ENCODE data around the gene EFR3B.
A peak's percentile ranks its signal among the peaks of the same experiment; 100 is the strongest.
"Not testable (repeated sequence)": the region's sequence is repeated elsewhere in the genome, so short reads cannot be mapped to it uniquely, and the experiment has no call there.

Gene EFR3B

DNA sequence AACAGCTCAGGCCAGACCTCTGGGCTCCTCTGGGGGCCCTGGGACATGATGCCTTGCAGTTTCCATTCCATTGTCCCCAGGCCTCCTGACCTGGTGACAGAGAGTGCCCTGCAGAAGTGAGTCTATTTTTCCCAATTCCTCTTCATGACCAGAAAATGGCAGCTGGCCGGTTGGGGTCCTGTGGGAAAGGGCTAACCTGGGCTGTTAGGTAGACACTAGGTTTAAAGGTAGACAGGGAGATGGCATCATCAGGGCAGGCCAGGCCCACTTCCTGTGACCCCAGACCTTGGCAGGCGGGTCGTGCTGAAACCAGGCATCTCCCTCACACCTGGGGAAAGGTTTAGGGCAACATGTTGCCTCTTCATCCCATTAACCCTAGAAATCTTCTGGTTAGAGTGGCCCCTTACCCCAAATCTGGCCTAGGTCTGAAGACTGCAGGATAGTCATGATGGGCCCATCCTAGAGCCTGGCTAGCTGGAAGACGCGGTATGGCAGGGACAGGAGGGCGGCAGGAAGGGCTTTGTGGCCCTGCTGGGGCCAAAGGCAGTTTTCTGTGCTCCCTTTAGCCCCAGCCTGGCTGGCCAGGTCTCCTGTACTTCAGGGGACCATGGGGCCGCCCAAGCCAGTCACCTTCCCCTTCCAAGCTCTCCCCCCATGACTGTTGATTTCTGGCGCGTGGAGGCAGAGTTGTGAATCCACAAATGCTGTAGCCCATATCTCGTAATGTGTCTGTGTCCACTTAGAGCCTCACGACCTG, 116.4 kb downstream of the EFR3B start:
- Histone ChIP-seq H3K9me3 (ENCODE audit: low read length) (no peaks in the 10 kb centered on the region), H3K4me3 (ENCODE audit: low read length) (no peak overlapping the region), H2AFZ (ENCODE audit: low read depth, low read length) (no peak overlapping the region), H3K36me3 (ENCODE audit: insufficient read depth, low read length) (peaks cover 13% of the 10 kb centered on the region), H3K27me3 (ENCODE audit: insufficient read depth, low read length) (no peaks in the 10 kb centered on the region), H3K4me1 (ENCODE audit: insufficient read depth, low read length) (no peaks in the 10 kb centered on the region)

DNA sequence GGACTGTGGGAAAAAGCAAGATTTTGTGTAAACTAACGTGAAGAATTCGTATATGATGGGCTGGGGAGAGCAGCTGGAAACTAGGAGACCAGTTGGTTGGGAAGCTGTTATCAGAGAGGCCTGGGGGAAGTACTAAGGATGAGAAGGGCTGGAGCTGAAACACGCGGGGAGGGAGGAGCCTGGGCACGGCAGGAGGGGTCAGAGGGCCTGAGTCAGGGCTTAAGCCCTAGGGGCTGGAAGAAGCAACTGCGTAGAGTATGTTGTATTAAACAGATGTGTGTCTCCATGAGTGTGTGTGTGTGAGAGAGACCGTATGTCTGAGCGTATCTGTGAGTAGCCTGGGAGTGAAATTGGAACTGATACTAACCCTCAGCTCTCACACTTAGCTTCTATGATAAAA, 118.1 kb downstream of the EFR3B start:
- no peak overlapping the region for H3K4me3 ChIP-seq (ENCODE audit: low read length)
- no peaks in the 10 kb centered on the region for H3K36me3 ChIP-seq (ENCODE audit: insufficient read depth, low read length)
- no peaks in the 10 kb centered on the region for H3K4me1 ChIP-seq (ENCODE audit: insufficient read depth, low read length)
- no peak overlapping the region for H2AFZ ChIP-seq (ENCODE audit: low read depth, low read length)
- no peaks in the 10 kb centered on the region for H3K9me3 ChIP-seq (ENCODE audit: low read length)
- peaks cover 15% of the 10 kb centered on the region for H3K27me3 ChIP-seq (ENCODE audit: insufficient read depth, low read length)

DNA sequence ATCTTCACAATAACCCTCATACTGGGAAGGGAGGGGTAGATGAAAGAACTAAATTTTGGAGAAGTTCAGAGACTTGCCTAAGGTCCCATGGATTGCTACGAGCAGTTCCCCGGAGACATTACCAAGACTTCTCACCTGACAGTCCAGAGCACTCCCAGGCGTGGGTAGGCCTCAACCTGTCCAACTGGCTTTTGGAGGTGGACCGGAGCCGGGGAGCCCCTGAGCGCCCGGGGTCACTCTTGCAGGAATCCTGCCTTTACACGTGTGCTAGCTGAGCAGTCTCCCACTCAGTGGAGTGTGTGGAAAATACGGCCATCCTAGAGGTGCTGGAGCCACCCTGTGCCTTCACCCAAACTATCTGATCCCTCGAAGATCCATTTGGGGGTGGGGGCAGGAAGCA, 118.5 kb downstream of the EFR3B start:
- peaks cover 19% of the 10 kb centered on the region for H3K27me3 ChIP-seq (ENCODE audit: insufficient read depth, low read length)
- no peak overlapping the region for H2AFZ ChIP-seq (ENCODE audit: low read depth, low read length)
- H3K4me1 ChIP-seq (ENCODE audit: insufficient read depth, low read length), result no peaks in the 10 kb centered on the region
- H3K4me3 ChIP-seq (ENCODE audit: low read length), result no peak overlapping the region
- no peaks in the 10 kb centered on the region for H3K9me3 ChIP-seq (ENCODE audit: low read length)
- no peaks in the 10 kb centered on the region for H3K36me3 ChIP-seq (ENCODE audit: insufficient read depth, low read length)

DNA sequence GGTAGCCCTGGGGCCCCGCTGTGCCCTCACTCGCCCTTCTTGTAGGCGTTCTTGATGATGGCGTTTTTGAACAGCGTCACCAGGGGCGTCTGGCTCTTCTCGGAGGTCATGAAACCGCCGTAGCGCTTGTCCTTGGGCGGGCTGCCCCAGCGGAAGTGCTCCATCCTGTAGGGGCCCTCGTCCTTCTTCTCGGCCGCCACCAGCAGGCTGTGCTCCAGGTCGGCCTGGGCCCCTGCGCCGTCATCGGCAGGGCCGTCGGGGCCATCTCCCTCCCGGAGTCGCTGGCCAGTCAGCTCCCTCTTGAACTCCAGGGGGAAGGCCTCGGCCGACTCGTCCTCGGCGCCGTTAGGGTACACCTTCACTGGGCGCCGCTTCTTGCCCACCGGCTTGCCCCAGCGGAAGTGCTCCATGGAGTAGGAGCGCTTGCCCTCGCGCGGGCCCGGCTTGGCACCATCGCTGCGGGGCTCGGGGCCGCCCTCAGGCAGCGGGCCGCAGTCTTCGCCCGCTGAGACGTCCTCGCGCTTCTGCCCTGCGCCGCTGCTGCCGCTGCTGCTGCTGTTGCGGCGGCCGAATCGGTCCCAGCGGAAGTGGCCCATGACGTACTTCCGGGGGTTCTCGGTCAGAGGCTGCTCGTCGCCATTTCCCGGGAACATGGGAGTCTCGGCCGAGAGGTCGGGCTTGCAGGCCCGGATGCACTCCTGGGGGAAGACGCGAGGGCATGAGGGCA, 119.3 kb downstream of the EFR3B start:
- no peaks in the 10 kb centered on the region for H3K4me1 ChIP-seq (ENCODE audit: insufficient read depth, low read length)
- no peak overlapping the region for H2AFZ ChIP-seq (ENCODE audit: low read depth, low read length)
- H3K27me3 ChIP-seq (ENCODE audit: insufficient read depth, low read length), result peaks cover 23% of the 10 kb centered on the region
- H3K4me3 ChIP-seq (ENCODE audit: low read length), result no peak overlapping the region
- H3K9me3 ChIP-seq (ENCODE audit: low read length), result no peaks in the 10 kb centered on the region
- H3K36me3 ChIP-seq (ENCODE audit: insufficient read depth, low read length), result no peaks in the 10 kb centered on the region

DNA sequence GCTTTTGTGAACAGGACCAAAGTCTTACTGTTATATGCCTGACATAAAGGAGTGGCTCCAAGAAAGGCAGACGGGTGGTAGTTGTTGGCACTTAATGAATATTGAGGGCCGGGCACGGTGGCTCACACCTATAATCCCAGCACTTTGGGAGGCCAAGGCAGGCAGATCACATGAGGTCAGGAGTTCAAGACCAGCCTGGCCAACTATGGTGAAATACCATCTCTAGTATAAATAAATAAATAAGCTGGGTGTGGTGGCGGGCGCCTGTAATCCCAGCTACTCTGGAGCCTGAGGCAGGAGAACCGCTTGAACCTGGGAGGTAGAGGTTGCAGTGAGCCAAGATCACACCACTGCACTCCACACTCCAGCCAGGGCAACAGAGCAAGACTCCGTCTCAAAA, 120.2 kb downstream of the EFR3B start:
- not testable (repeated sequence) for H3K36me3 ChIP-seq (ENCODE audit: insufficient read depth, low read length); H3K4me3 ChIP-seq (ENCODE audit: low read length); H2AFZ ChIP-seq (ENCODE audit: low read depth, low read length); H3K9me3 ChIP-seq (ENCODE audit: low read length); H3K4me1 ChIP-seq (ENCODE audit: insufficient read depth, low read length)
- peaks cover 32% of the 10 kb centered on the region for H3K27me3 ChIP-seq (ENCODE audit: insufficient read depth, low read length)

DNA sequence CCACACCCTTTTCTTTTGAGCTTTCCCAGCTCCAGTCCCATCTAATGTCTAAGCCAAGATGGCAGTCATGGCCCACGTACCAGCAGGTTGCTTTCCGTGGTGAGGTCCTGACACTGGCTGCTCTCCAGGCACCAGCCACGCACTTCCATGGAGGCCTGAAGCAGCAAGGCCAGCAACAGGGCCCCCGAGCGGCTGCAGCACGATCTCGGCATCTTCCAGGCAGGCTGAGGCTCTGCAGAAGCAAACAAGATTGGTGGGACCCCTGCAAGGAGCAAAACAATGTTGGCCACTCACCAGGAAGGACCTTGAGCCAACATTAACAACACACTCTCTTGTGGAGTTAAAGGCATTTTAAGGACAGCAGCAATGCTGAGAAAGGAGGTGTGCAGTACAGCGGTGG, 122.7 kb downstream of the EFR3B start:
- Histone ChIP-seq H3K4me1 (ENCODE audit: insufficient read depth, low read length) (peaks cover 10% of the 10 kb centered on the region), H3K9me3 (ENCODE audit: low read length) (no peaks in the 10 kb centered on the region), H2AFZ (ENCODE audit: low read depth, low read length) (no peak overlapping the region), H3K36me3 (ENCODE audit: insufficient read depth, low read length) (no peaks in the 10 kb centered on the region), H3K4me3 (ENCODE audit: low read length) (no peak overlapping the region), H3K27me3 (ENCODE audit: insufficient read depth, low read length) (peaks cover 55% of the 10 kb centered on the region)

DNA sequence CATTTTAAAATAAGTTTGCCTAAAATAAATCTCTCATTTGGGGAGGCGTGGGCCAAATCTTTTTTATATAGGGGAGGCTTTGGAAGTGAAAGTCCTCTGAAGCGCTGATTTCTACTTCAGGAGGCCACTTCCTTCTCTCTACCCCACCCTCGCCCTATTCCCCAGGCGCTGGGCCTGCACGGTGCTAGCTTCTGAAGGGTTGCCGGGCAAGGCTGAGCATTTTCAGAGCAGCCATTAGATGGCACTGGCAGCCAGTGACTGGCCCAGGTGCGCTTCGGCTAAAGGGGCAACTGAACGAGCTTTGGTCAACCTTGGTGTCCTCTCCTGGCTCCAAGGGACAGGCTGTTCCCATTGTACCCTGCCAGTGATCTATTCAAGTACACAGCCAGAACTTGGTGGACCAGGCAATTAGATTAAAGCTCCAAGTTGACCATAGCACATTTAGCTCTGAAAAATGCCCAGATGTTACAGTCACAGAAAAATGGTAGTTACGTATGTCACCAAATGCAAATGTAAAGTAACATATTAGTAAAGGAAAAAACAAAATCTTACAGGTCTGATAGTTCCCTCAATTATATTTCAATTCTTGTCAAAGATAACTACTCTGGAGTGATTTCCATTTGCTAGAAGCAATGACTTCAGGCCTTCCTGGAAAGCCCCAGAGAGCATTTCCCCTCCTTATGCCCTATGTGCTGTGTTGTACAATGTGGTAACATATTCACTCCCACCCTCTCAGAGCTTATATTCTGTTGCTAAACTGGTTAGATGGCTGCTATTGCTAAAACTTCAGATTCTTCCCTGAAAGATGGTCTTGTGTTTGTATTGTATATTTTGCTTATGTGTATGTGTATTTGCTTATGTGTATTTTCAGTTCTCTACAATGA, 124.4 kb downstream of the EFR3B start:
- H3K27me3 ChIP-seq (ENCODE audit: insufficient read depth, low read length), result peaks cover 67% of the 10 kb centered on the region
- H3K4me1 ChIP-seq (ENCODE audit: insufficient read depth, low read length), result peaks cover 10% of the 10 kb centered on the region
- no peak overlapping the region for H2AFZ ChIP-seq (ENCODE audit: low read depth, low read length)
- no peak overlapping the region for H3K4me3 ChIP-seq (ENCODE audit: low read length)
- H3K36me3 ChIP-seq (ENCODE audit: insufficient read depth, low read length), result no peaks in the 10 kb centered on the region
- H3K9me3 ChIP-seq (ENCODE audit: low read length), result peaks cover 1% of the 10 kb centered on the region

DNA sequence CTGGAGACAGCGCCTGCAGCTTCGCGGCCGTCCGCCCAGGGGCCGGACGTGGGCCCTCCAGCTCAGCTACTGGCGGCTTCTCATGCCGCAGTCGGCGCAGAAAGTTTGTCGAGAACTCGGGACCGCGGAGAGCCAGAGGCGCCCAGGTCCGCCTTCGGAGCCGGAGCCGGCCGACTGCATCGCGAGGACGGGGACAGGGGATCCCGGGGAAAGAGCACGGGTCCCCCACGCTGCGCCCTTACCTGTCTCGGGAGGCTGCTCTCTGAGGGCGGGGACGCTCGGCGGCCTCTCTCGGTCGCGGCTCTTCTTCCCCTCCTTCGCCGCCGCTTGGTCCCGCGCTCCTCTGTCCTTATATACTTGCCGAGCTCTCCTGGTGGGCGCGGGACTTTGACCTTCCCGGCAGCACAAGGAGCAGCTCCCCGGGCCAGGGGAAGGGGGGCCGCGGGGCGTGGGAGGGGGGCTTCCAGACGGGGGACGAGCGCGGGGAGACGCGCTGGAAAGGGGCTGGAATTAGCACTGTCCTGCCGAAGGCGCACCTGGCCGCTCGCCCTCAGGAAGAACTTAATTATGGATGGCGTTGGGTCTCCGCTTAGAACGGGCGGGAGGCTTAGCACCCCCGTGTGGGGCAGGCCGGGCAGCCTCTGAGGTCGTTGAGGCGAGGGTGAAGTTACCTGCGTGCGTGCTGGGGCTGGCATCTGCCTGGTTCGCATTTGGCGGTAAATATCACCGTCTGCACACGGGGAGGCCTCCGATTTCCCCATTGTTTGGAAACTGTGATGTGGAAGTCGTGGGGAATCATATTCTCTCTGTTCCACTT, 126.6 kb downstream of the EFR3B start, which contains the start of gene POMC:
Gene POMC, minus strand, starts transcription at position 325 of the 817 bp plus-strand sequence. CDS start 3,808 bp downstream, outside the sequence.
- Histone ChIP-seq H2AFZ (ENCODE audit: low read depth, low read length) (peak within 1 kb of the TSS; percentile 78), H3K4me3 (ENCODE audit: low read length) (peak within 1 kb of the TSS; percentile 39), H3K4me1 (ENCODE audit: insufficient read depth, low read length) (peaks cover 10% of the 10 kb centered on the region), H3K9me3 (ENCODE audit: low read length) (peaks cover 1% of the 10 kb centered on the region), H3K27me3 (ENCODE audit: insufficient read depth, low read length) (peaks cover 65% of the 10 kb centered on the region), H3K36me3 (ENCODE audit: insufficient read depth, low read length) (no peaks in the 10 kb centered on the region)

DNA sequence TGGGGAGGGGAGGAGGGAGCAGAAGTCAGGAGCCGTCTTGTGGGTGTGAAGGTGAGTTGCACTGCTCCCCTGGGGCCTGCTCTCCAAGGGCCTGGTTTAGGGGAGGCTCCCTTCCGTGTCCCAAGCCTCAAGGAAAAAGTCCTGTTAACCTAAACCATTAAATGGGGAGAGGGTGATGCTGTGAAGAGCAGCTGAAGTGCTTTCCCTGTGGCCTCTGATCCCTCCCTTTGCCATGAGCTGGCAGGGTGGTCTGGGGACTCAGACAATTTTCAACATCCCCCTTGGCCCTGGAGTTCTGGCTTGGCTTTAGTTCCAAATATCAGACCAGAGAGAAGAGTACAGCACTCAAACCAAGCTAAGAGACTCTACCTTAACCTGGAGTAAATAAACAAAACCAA, 127.2 kb downstream of the EFR3B start:
- Histone ChIP-seq H3K4me1 (ENCODE audit: insufficient read depth, low read length) (peaks cover 10% of the 10 kb centered on the region), H3K4me3 (ENCODE audit: low read length) (no peak overlapping the region), H3K9me3 (ENCODE audit: low read length) (peaks cover 1% of the 10 kb centered on the region), H3K27me3 (ENCODE audit: insufficient read depth, low read length) (peaks cover 62% of the 10 kb centered on the region), H2AFZ (ENCODE audit: low read depth, low read length) (no peak overlapping the region), H3K36me3 (ENCODE audit: insufficient read depth, low read length) (no peaks in the 10 kb centered on the region)

DNA sequence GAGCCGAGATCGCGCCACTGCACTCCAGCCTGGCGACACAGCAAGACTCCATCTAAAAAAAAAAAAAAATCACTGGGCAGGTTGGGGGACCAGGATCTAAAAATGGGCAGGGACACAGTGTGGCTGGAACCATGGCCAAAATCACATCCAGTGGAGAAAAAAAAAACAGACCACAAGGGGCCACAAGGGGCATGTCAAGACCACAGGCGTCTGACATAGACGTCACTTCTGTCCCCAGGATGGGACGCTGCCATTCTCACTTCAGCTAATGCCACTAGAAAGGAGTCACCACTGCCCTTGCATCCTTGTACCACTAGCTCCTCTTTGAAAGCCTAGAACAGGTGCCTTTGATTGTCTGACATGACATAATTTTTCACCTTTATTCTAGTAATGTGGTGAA, 129.0 kb downstream of the EFR3B start:
- Histone ChIP-seq H3K4me1 (ENCODE audit: insufficient read depth, low read length) (peaks cover 10% of the 10 kb centered on the region), H2AFZ (ENCODE audit: low read depth, low read length) (no peak overlapping the region), H3K27me3 (ENCODE audit: insufficient read depth, low read length) (peaks cover 49% of the 10 kb centered on the region), H3K4me3 (ENCODE audit: low read length) (no peak overlapping the region), H3K36me3 (ENCODE audit: insufficient read depth, low read length) (no peaks in the 10 kb centered on the region), H3K9me3 (ENCODE audit: low read length) (peaks cover 1% of the 10 kb centered on the region)

DNA sequence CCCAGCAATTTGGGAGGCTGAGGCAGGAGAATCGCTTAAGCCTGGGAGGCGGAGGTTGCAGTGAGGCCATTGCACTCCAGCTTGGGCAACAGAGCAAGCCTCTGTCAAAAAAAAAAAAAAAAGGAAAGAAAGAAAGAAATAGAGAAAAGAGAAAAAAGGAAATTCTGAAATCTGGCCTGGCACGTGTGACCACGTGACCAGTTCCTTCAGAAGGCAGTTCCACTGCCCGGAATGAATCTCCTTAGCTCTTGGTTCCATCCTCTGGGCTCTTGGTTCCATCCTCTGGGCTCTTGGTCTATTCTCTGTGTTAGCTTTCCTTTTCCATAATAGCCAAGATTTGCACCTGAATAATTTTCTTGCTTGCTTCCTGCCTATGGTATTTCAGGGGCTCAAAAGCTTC, 131.8 kb downstream of the EFR3B start:
- Histone ChIP-seq H3K4me3 (ENCODE audit: low read length) (no peak overlapping the region), H3K4me1 (ENCODE audit: insufficient read depth, low read length) (peaks cover 27% of the 10 kb centered on the region), H3K27me3 (ENCODE audit: insufficient read depth, low read length) (peaks cover 24% of the 10 kb centered on the region), H3K36me3 (ENCODE audit: insufficient read depth, low read length) (no peaks in the 10 kb centered on the region), H2AFZ (ENCODE audit: low read depth, low read length) (no peak overlapping the region), H3K9me3 (ENCODE audit: low read length) (peaks cover 1% of the 10 kb centered on the region)

DNA sequence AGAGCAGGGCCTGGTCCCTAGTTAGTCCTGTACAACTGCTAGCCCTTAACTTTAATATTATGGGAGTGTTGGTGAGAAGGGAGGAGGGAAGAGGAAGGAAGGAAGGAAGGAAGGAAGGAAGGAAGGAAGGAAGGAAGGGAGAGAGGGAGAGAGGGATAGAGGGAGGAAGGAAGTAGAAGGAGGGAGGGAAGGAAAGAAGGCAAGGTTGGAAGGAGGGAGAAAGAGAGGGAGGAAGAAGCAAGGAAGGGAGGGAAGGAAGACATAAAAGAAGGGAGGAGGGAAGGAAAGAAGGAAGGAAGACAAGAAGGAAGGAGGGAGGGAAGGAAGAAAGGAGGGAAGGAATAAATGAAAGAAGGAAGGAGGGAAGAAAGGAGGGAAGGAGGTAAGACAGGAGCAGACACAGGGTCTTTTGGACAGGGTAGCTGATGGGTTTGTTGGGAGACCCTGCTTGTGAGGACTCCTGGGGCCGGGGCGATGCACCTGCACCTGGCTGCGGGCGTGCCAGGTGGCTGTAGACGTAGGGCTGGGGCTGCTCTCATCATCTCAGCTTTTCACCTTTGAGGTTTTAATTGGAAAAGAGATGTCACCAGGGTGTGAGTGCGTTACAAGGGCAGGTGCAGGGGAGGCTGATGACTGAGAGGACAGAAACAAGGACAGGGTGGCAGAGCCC, 132.5 kb downstream of the EFR3B start:
- Histone ChIP-seq H3K27me3 (ENCODE audit: insufficient read depth, low read length) (peaks cover 18% of the 10 kb centered on the region), H3K4me1 (ENCODE audit: insufficient read depth, low read length) (peaks cover 25% of the 10 kb centered on the region), H3K9me3 (ENCODE audit: low read length) (peaks cover 1% of the 10 kb centered on the region), H3K36me3 (ENCODE audit: insufficient read depth, low read length) (no peaks in the 10 kb centered on the region), H2AFZ (ENCODE audit: low read depth, low read length) (no peak overlapping the region), H3K4me3 (ENCODE audit: low read length) (no peak overlapping the region)

Data from neuron (in vitro differentiated cells).